H1 (cell line): ENCODE results near the gene DTNB. TPM values are rescaled to one million over a fixed set of nuclear protein-coding genes. Genes with fewer than 3 reads are reported as not detected.

Experiments
- CTCF ChIA-PET: fragments of 300-600 bp; sonication (Branson Sonifier 250); formaldehyde crosslinking; loops from one replicate; lab custom pipeline; 2021; ENCODE audit not compliant: partially characterized antibody; lab: Charles Lee
- POLR2A ChIA-PET: fragments of 300-600 bp; sonication (Branson Sonifier 250); formaldehyde crosslinking; loops from one replicate; lab custom pipeline; 2021; ENCODE audit warnings: inconsistent platforms; ENCODE audit not compliant: partially characterized antibody; lab: Charles Lee
- DNase-seq, 2 experiments: peaks; one replicate each; pipeline versions ENCODE4 v3.0.0 to v3.0.0-alpha.2; 2010 to 2022; ENCODE audit warnings: low spot score in 2 of 2, low read depth in 1 of 2, mixed read lengths in 1 of 2
- FAIRE-seq: peaks from 2 replicates; lab custom pipeline; 2011; peaks lifted over from hg19 to GRCh38; lab: Jason Lieb, UNC
- H2AFZ ChIP-seq: 2 replicates; pipeline ENCODE4 v1.8.1; 2012; ENCODE audit warnings: low read length, inconsistent platforms
- H2AK5ac ChIP-seq: 2 replicates; pipeline ENCODE4 v1.6.1; 2013; ENCODE audit warnings: low read depth, low read length
- H2BK120ac ChIP-seq: replicated peaks from 2 replicates; pipeline ENCODE3; 2013; ENCODE audit warnings: low read depth, low read length, inconsistent platforms
- H2BK12ac ChIP-seq: 2 replicates; pipeline ENCODE4 v1.6.1; 2013; ENCODE audit warnings: low read depth, low read length
- H2BK15ac ChIP-seq: 2 replicates; pipeline ENCODE4 v1.6.1; 2013; ENCODE audit warnings: low read length
- H2BK20ac ChIP-seq: 2 replicates; pipeline ENCODE4 v1.6.1; 2013; ENCODE audit warnings: low read length
- H2BK5ac ChIP-seq: 2 replicates; pipeline ENCODE4 v1.6.1; 2013; ENCODE audit warnings: low read depth, low read length
- H3K14ac ChIP-seq: 2 replicates; pipeline ENCODE4 v1.6.1; 2013; ENCODE audit warnings: inconsistent platforms; ENCODE audit not compliant: insufficient read length
- H3K18ac ChIP-seq: 2 replicates; pipeline ENCODE4 v1.6.1; 2013; ENCODE audit warnings: low read length; ENCODE audit errors: extremely low read depth
- H3K23ac ChIP-seq: 2 replicates; pipeline ENCODE4 v1.6.1; 2013; ENCODE audit warnings: inconsistent platforms; ENCODE audit not compliant: insufficient read length
- H3K23me2 ChIP-seq: 2 replicates; pipeline ENCODE4 v1.6.1; 2013; ENCODE audit warnings: low read depth, low read length
- H3K27ac ChIP-seq: 2 replicates; pipeline ENCODE4 v1.6.1; 2011; ENCODE audit warnings: low read depth, low read length, inconsistent platforms
- H3K27me3 ChIP-seq, 4 experiments: replicated peaks in 1 of 4; 1 replicate in 1 of 4; 2 replicates in 3 of 4; pipeline versions ENCODE4 v1.6.1 to v1.8.1; 2011 to 2013; ENCODE audit warnings: low read length in 3 of 4, mild to moderate bottlenecking in 3 of 4, inconsistent platforms in 2 of 4, mixed read lengths in 2 of 4, moderate library complexity in 1 of 4; ENCODE audit not compliant: control insufficient read depth in 3 of 4, insufficient read depth in 3 of 4; ENCODE audit errors: extremely low read depth in 1 of 4
- H3K36me3 ChIP-seq, 4 experiments: 2 replicates each; pipeline versions ENCODE4 v1.6.1 to v1.8.1; 2011 to 2013; ENCODE audit warnings: mild to moderate bottlenecking in 4 of 4, low read length in 3 of 4, moderate library complexity in 2 of 4, control low read depth in 1 of 4, inconsistent platforms in 1 of 4; ENCODE audit not compliant: insufficient read depth in 4 of 4, control insufficient read depth in 2 of 4
- H3K4ac ChIP-seq: replicated peaks from 2 replicates; pipeline ENCODE3; 2013; ENCODE audit warnings: low read length, low read depth, mixed read lengths, inconsistent platforms; ENCODE audit not compliant: insufficient read length
- H3K4me1 ChIP-seq, 4 experiments: replicated peaks in 1 of 4; 1 replicate in 1 of 4; 2 replicates in 3 of 4; pipeline versions ENCODE4 v1.6.1 to v1.8.1; 2011 to 2013; ENCODE audit warnings: low read length in 3 of 4, inconsistent platforms in 2 of 4, mixed read lengths in 1 of 4; ENCODE audit not compliant: insufficient read depth in 4 of 4, control insufficient read depth in 3 of 4
- H3K4me2 ChIP-seq, 2 experiments: 2 replicates each; pipeline versions ENCODE4 v1.6.1 to v1.8.1; 2011 to 2013; ENCODE audit warnings: low read depth in 2 of 2, low read length in 2 of 2, control low read depth in 1 of 2, inconsistent platforms in 1 of 2, mild to moderate bottlenecking in 1 of 2; ENCODE audit not compliant: insufficient read depth in 1 of 2
- H3K4me3 ChIP-seq, 4 experiments: fragments of 200-600, 300-600 bp in 1 of 4; sonication (generic), shearing (Covaris generic), sonication (Bioruptor Twin) in 1 of 4; 2 replicates each; pipeline versions ENCODE4 v1.5.1 to v1.8.1; 2011 to 2016; ENCODE audit warnings: low read length in 4 of 4, low read depth in 3 of 4, control low read depth in 2 of 4, inconsistent platforms in 2 of 4, mild to moderate bottlenecking in 2 of 4, mixed read lengths in 1 of 4, moderate library complexity in 1 of 4; ENCODE audit not compliant: insufficient read depth in 2 of 4; ENCODE audit errors: extremely low read depth in 1 of 4
- H3K56ac ChIP-seq: replicated peaks from 2 replicates; pipeline ENCODE3; 2013; ENCODE audit warnings: low read depth, mild to moderate bottlenecking, mixed read lengths, low read length, inconsistent platforms; ENCODE audit not compliant: insufficient read length
- H3K79me1 ChIP-seq: 2 replicates; pipeline ENCODE4 v1.6.1; 2013; ENCODE audit warnings: low read depth, low read length, control low read depth
- H3K79me2 ChIP-seq, 2 experiments: 2 replicates each; pipeline versions ENCODE4 v1.6.1 to v1.8.1; 2012 to 2013; ENCODE audit warnings: low read length in 2 of 2, mild to moderate bottlenecking in 2 of 2, inconsistent platforms in 1 of 2; ENCODE audit not compliant: insufficient read depth in 2 of 2, control insufficient read depth in 1 of 2
- H3K9ac ChIP-seq, 4 experiments: replicated peaks in 1 of 4; 1 replicate in 1 of 4; 2 replicates in 3 of 4; pipeline versions ENCODE4 v1.6.1 to v1.8.1; 2011 to 2013; ENCODE audit warnings: low read depth in 3 of 4, low read length in 3 of 4, control low read depth in 2 of 4, mild to moderate bottlenecking in 2 of 4, moderate library complexity in 2 of 4, inconsistent platforms in 1 of 4; ENCODE audit errors: extremely low read depth in 1 of 4
- H3K9me3 ChIP-seq, 2 experiments: 2 replicates each; pipeline versions ENCODE4 v1.6.1 to v1.8.1; 2012 to 2013; ENCODE audit warnings: mild to moderate bottlenecking in 2 of 2, moderate library complexity in 2 of 2, control low read depth in 1 of 2, inconsistent platforms in 1 of 2, low read depth in 1 of 2, low read length in 1 of 2, mixed read lengths in 1 of 2; ENCODE audit not compliant: insufficient read depth in 2 of 2
- H4K20me1 ChIP-seq, 2 experiments: replicated peaks in 1 of 2; 2 replicates each; pipeline versions ENCODE3 to v1.8.1; 2011 to 2013; ENCODE audit warnings: inconsistent platforms in 2 of 2, low read length in 2 of 2, mild to moderate bottlenecking in 1 of 2; ENCODE audit not compliant: insufficient read depth in 2 of 2, control insufficient read depth in 1 of 2
- H4K5ac ChIP-seq: 2 replicates; pipeline ENCODE4 v1.6.1; 2013; ENCODE audit warnings: low read length, low read depth, mixed read lengths, inconsistent platforms; ENCODE audit not compliant: insufficient read length
- H4K8ac ChIP-seq: 2 replicates; pipeline ENCODE4 v1.8.0; 2013; ENCODE audit warnings: mild to moderate bottlenecking, moderate library complexity, low read length, inconsistent platforms; ENCODE audit not compliant: insufficient read depth; ENCODE audit errors: extremely low read depth
- H4K91ac ChIP-seq: replicated peaks from 2 replicates; pipeline ENCODE3; 2013; ENCODE audit warnings: low read length, mixed read lengths, inconsistent platforms; ENCODE audit not compliant: insufficient read length
- EZH2 ChIP-seq: fragments of 200-600 bp; sonication (generic); IDR thresholded peaks from 2 replicates; pipeline ENCODE4 v1.7.1; 2012; ENCODE audit warnings: low read depth, mild to moderate bottlenecking, moderate library complexity, low read length, inconsistent platforms; ENCODE audit not compliant: severe bottlenecking
- MAX ChIP-seq: IDR thresholded peaks from 2 replicates; pipeline ENCODE4 v1.6.1; 2012; ENCODE audit warnings: inconsistent platforms
- WGBS, 2 experiments: shearing (Covaris generic) in 1 of 2; methylation state at CpG; one replicate each; pipeline versions ENCODE4 v1.1.6 to v1.1.7; 2013 to 2015; ENCODE audit warnings: low lambda C conversion rate in 2 of 2, mixed read lengths in 2 of 2, inconsistent platforms in 1 of 2, low coverage in 1 of 2, missing lambda C conversion rate in 1 of 2; ENCODE audit not compliant: insufficient replicate concordance in 2 of 2, insufficient coverage in 1 of 2, insufficient read length in 1 of 2; ENCODE audit errors: extremely low coverage in 1 of 2, missing lambda C conversion rate in 1 of 2; 5-methylcytosine and 5-hydroxymethylcytosine counted together
- polyA plus RNA-seq, 7 experiments: library from polyadenylated mRNA; depleted of rRNA in 3 of 7; stranded (reverse) in 5 of 7; unstranded in 2 of 7; fragments of >200 nt in 5 of 7; fragments of 200-250 nt in 2 of 7; gene quantifications; 1 replicate in 5 of 7; 2 replicates in 1 of 7; 4 replicates in 1 of 7; pipeline versions ENCODE4 v1.2.1 to v1.2.3, GENCODE V29; 2011 to 2013; ENCODE audit warnings: missing spikeins in 2 of 7, mixed read lengths in 2 of 7
- total RNA-seq: library from RNA; stranded (reverse); fragmentation: NEBNext Ultra II Directional; extraction: Animal tissue kit (Norgen Biotek cat#: 25700); gene quantifications from 2 replicates; pipeline ENCODE4 v1.2.1, GENCODE V29; 2021

Gene DTNB
- total and polyA plus RNA-seq, 2 of the 8 experiments (the other 6 are each of a cell fraction or from before 2014, with no cell fraction given), result 39.6 to 49.5 TPM

- Histone ChIP-seq H2AK5ac (no peak overlapping the region), H4K91ac (no peak overlapping the region), H3K23me2 (peaks cover 8% of the 10 kb centered on the region; the same call in 1 of the 2 replicates), H3K27ac (no peak overlapping the region), H4K5ac (no peak overlapping the region), H3K4me1 (peaks cover 0 to 16% (median 9%) of the 10 kb centered on the region in 4 experiments; a peak in 5 of 7 replicates), H2BK5ac (no peak overlapping the region), H3K9me3 (no peaks in the 10 kb centered on the region), H3K9ac (no peak overlapping the region), H3K14ac (no peak overlapping the region), H3K27me3 (peaks cover 0 to 18% (median 11%) of the 10 kb centered on the region in 4 experiments; a peak in 6 of 7 replicates), H4K8ac (no peak overlapping the region; the same call in 1 of the 2 replicates), H2BK12ac (no peak overlapping the region), H3K4me3 (peak overlapping the region in 1 of 4 experiments; percentile 64; a peak in 1 of 8 replicates), H3K36me3 (no peaks in the 10 kb centered on the region), H4K20me1 (peaks cover 3% of the 10 kb centered on the region in 2 experiments), H3K4me2 (0 out of 4 replicates have a peak overlapping the region, but pooled peaks of 1 of the 2 experiments have one; percentile 4), H3K79me2 (no peaks in the 10 kb centered on the region; a peak in 1 of 4 replicates), H3K56ac (no peak overlapping the region), H3K23ac (no peak overlapping the region), H3K4ac (no peak overlapping the region), H3K18ac (no peak overlapping the region), H3K79me1 (no peaks in the 10 kb centered on the region), H2BK20ac (no peak overlapping the region), H2BK120ac (no peak overlapping the region), H2BK15ac (no peak overlapping the region), H2AFZ (no peak overlapping the region)
- no peak for DNase-seq
- ChIA-PET CTCF (interaction anchor here (0.6 to 3.3 kb wide), 26 partner anchors 10 to 321 kb away, joined by 3 to 23 read pairs (median 5); no protein-coding TSS in a partner anchor), POLR2A (interaction anchor here (0.6 to 0.7 kb wide), 2 partner anchors 28 to 517 kb away, joined by 3 read pairs; no protein-coding TSS in a partner anchor)
- no peak for FAIRE-seq
- 91% methylated on average over 20 of the region's 21 CpGs; no CpG with 5 or more reads in 1 of the 2 experiments for WGBS, 2 experiments
- TF ChIP-seq MAX (no peak), EZH2 (no peak)
Measured at GRCh38 chr2:25343187-25343825, 330.1 kb downstream of the DTNB start.
